ENCODE measurements around the gene BCL11A. TPM values are rescaled to one million over a fixed set of nuclear protein-coding genes. Genes with fewer than 3 reads are reported as not detected.

The BCL11A gene
- polyA plus RNA-seq, 2 of the 4 experiments (the other 2 are of a cell fraction): 0.12 to 0.13 TPM

GRCh38 chr2:60498127-60498815 is 55.2 kb downstream of the BCL11A start:
- 52% methylated on average over 8 of the region's 8 CpGs for WGBS (ENCODE audit: missing lambda C conversion rate)

More at GRCh38 chr2:60498127-60498815, 55.2 kb downstream of the BCL11A start:
- H3K4me3 ChIP-seq: no peak overlapping the region
- ATAC-seq (no peak; a peak in 1 of 6 replicates), FAIRE-seq (no peak), DNase-seq (ENCODE audit: low read depth in 1 of 2, low spot score in 1 of 2) (no peak)
- CTCF ChIA-PET: interaction anchor here (1.2 kb wide), 1 partner anchor 177 kb away, joined by 3 read pairs; no protein-coding TSS in a partner anchor
- no peak overlapping the region for H3K4me2 ChIP-seq
- POLR2A ChIA-PET: no interaction called here
- no peaks in the 10 kb centered on the region for H3K9me3 ChIP-seq
- TF ChIP-seq CTCF (IDR thresholded peaks at IDR 0.05) (no peak), RARB (CRISPR knock-in tag; IDR thresholded peaks at IDR 0.05) (no peak), KDM1A (IDR thresholded peaks at IDR 0.05; ENCODE audit: low read depth) (no peak), CBX8 (IDR thresholded peaks at IDR 0.05) (no peak), FOSL2 (IDR thresholded peaks at IDR 0.05) (no peak), FOSL2 (CRISPR knock-in tag; IDR thresholded peaks at IDR 0.05) (no peak), POLR2A (IDR thresholded peaks at IDR 0.05; ENCODE audit: low read length) (no peak), RFX5 (IDR thresholded peaks at IDR 0.05) (no peak), HES2 (IDR thresholded peaks at IDR 0.05) (no peak), REST (IDR thresholded peaks at IDR 0.05) (no peak), USF2 (IDR thresholded peaks at IDR 0.05) (no peak), NFE2L2 (conservative IDR thresholded peaks at IDR 0.05; ENCODE audit: low read length) (no peak), HOXA7 (CRISPR knock-in tag; IDR thresholded peaks at IDR 0.05) (no peak), BCL3 (IDR thresholded peaks at IDR 0.05) (no peak), JUN (IDR thresholded peaks at IDR 0.05) (no peak)
- no peak overlapping the region for H3K27ac ChIP-seq
- H3K4me1 ChIP-seq: no peaks in the 10 kb centered on the region
